ENCODE results near the gene CDSN. TPM values are rescaled to one million over a fixed set of nuclear protein-coding genes. Genes with fewer than 3 reads are reported as not detected.
"Not testable (repeated sequence)": the region's sequence is repeated elsewhere in the genome, so short reads cannot be mapped to it uniquely, and the experiment has no call there.

Gene CDSN
- total RNA-seq: not detected
- under 1 TPM in 1 of 8 donors, not detected in 7; 0.07 TPM for polyA plus RNA-seq (ENCODE audit: insufficient read depth in 1 of 8, insufficient read length in 8 of 8, low replicate concordance in 1 of 8)
- long read RNA-seq, donor 1: 0 reads
- long read RNA-seq, donor 2: 0 reads
- long read RNA-seq, donor 3: 0 reads
- long read RNA-seq, donor 4: 0 reads
- long read RNA-seq, donor 5: 0 reads
- long read RNA-seq, donor 6: 0 reads
- long read RNA-seq, donor 7: 0 reads
- long read RNA-seq, donor 8: 0 reads
- long read RNA-seq, donor 9: 0 reads
- long read RNA-seq, donor 10: 0 reads
- long read RNA-seq, donor 11: 0 reads

DNA sequence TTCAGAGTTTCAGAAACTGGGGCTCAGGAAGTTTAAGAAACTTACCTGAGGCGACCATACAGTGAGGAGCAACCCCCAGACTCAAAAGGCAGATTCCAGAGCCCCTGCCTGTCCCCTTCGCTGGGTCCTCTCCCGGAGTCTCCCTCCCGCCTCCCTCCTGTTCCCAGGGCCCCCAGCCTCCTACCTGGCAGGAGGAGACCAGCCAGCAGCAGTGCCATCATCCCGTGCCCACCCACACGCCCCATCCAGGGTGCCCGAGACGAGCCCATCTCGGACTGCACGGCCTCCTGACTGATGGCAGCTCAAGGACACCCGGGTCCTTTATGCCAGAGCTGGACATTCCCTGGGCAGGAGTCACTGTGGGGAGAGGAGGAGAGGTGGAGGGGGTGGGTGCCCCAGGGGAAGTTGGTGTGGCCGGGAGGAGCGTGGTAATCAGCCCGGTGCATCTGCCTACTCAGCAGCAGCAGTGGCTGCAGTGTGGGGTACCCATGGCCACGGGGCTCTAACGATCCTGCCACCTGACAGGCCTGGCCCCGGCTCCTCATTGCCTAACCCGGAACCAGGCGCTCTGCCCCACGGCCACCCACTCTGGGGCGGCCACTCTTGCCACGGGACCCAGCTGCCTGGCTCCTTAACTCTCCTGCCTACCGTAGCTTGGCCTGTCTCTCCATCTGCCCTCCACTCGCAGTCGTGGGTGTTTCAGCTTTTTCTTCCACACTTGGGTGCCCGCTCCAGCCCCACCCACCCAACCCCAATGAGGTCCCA is at the start of gene CDSN:
Gene CDSN (minus strand): TSS at position 296 of the 765 bp plus-strand sequence. CDS start 27 bp downstream, at position 269.
- Histone ChIP-seq H3K4me1 (ENCODE audit: control insufficient read depth, insufficient read depth, low read length) (peaks cover 17% of the 10 kb centered on the region), H3K36me3 (ENCODE audit: control insufficient read depth, insufficient read depth, low read length) (no peaks in the 10 kb centered on the region), H3K4me3 (ENCODE audit: low read length) (no peak within 1 kb of the TSS)

GRCh38 chr6:31169123-31169857 is 49.0 kb upstream of the CDSN start:
- no peaks in the 10 kb centered on the region for H3K36me3 ChIP-seq (ENCODE audit: control insufficient read depth, insufficient read depth, low read length)
- no peaks in the 10 kb centered on the region for H3K4me1 ChIP-seq (ENCODE audit: control insufficient read depth, insufficient read depth, low read length)
- no peak overlapping the region for H3K27ac ChIP-seq (ENCODE audit: low read length)
- no peak for DNase-seq
- no peak overlapping the region for H3K4me3 ChIP-seq (ENCODE audit: low read length)
- WGBS (ENCODE audit: insufficient coverage): 54% methylated on average over 5 of the region's 10 CpGs
- H3K9me3 ChIP-seq (replicated peaks; ENCODE audit: control insufficient read depth, low read depth, low read length): no peaks in the 10 kb centered on the region
- H3K27me3 ChIP-seq (ENCODE audit: control insufficient read depth, insufficient read depth, low read length): peaks cover 10% of the 10 kb centered on the region

More for the DNA sequence above, at the start of gene CDSN:
- DNase-seq: no peak
- H3K27me3 ChIP-seq (ENCODE audit: control insufficient read depth, insufficient read depth, low read length): peaks cover 4% of the 10 kb centered on the region
- 84% methylated on average over 23 of the region's 26 CpGs for WGBS (ENCODE audit: insufficient coverage)
- H3K9me3 ChIP-seq (replicated peaks; ENCODE audit: control insufficient read depth, low read depth, low read length): no peaks in the 10 kb centered on the region
- no peak within 1 kb of the TSS for H3K27ac ChIP-seq (ENCODE audit: low read length)

- WGBS (ENCODE audit: insufficient coverage): 20% methylated on average over 2 of the region's 3 CpGs
- H3K36me3 ChIP-seq (ENCODE audit: control insufficient read depth, insufficient read depth, low read length): peaks cover 5% of the 10 kb centered on the region
These were observed 48.4 kb upstream of the CDSN start for GRCh38 chr6:31168606-31169005.

DNA sequence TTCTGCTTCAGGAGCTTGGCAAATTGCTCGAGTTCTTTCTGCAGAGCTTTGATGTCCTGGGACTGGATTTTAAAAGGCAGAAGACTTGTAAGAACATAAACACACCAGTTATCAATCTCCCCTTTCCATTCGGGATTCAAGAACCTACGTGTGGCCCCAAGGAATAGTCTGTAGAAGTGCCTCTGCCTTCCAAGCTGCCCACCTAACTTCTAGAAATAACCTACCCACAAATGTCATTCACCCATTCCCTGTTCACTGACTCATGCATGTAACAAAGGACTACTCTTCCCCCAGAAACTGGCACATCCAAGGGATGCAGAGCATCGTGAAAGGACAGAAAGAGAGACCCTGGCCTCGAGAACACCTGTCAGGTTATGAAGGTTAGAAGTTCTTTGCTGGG is 45.7 kb upstream of the CDSN start:
- no peak overlapping the region for H3K27ac ChIP-seq (ENCODE audit: low read length)
- H3K27me3 ChIP-seq (ENCODE audit: control insufficient read depth, insufficient read depth, low read length): peaks cover 7% of the 10 kb centered on the region
- H3K9me3 ChIP-seq (replicated peaks; ENCODE audit: control insufficient read depth, low read depth, low read length): no peaks in the 10 kb centered on the region
- no peak overlapping the region for H3K4me3 ChIP-seq (ENCODE audit: low read length)
- H3K36me3 ChIP-seq (ENCODE audit: control insufficient read depth, insufficient read depth, low read length): peaks cover 21% of the 10 kb centered on the region
- WGBS (ENCODE audit: insufficient coverage): 69% methylated on average over 4 of the region's 5 CpGs
- H3K4me1 ChIP-seq (ENCODE audit: control insufficient read depth, insufficient read depth, low read length): no peaks in the 10 kb centered on the region
- no peak for DNase-seq

More at GRCh38 chr6:31168606-31169005, 48.4 kb upstream of the CDSN start:
- Histone ChIP-seq H3K27ac (ENCODE audit: low read length) (no peak overlapping the region), H3K4me1 (ENCODE audit: control insufficient read depth, insufficient read depth, low read length) (no peaks in the 10 kb centered on the region), H3K4me3 (ENCODE audit: low read length) (no peak overlapping the region), H3K27me3 (ENCODE audit: control insufficient read depth, insufficient read depth, low read length) (peaks cover 10% of the 10 kb centered on the region), H3K9me3 (replicated peaks; ENCODE audit: control insufficient read depth, low read depth, low read length) (no peaks in the 10 kb centered on the region)
- DNase-seq: no peak

GRCh38 chr6:31165064-31165832 is 45.0 kb upstream of the CDSN start:
- not testable (repeated sequence) for H3K27ac ChIP-seq (ENCODE audit: low read length); H3K4me3 ChIP-seq (ENCODE audit: low read length); H3K4me1 ChIP-seq (ENCODE audit: control insufficient read depth, insufficient read depth, low read length); H3K27me3 ChIP-seq (ENCODE audit: control insufficient read depth, insufficient read depth, low read length); DNase-seq; H3K9me3 ChIP-seq (replicated peaks; ENCODE audit: control insufficient read depth, low read depth, low read length)
- 83% methylated on average over 4 of the region's 17 CpGs for WGBS (ENCODE audit: insufficient coverage)
- H3K36me3 ChIP-seq (ENCODE audit: control insufficient read depth, insufficient read depth, low read length): peaks cover 21% of the 10 kb centered on the region

GRCh38 chr6:31164475-31165063 is 44.3 kb upstream of the CDSN start:
- not testable (repeated sequence) for H3K4me1 ChIP-seq (ENCODE audit: control insufficient read depth, insufficient read depth, low read length); H3K9me3 ChIP-seq (replicated peaks; ENCODE audit: control insufficient read depth, low read depth, low read length); H3K4me3 ChIP-seq (ENCODE audit: low read length); DNase-seq; H3K27ac ChIP-seq (ENCODE audit: low read length); H3K27me3 ChIP-seq (ENCODE audit: control insufficient read depth, insufficient read depth, low read length)
- peaks cover 21% of the 10 kb centered on the region for H3K36me3 ChIP-seq (ENCODE audit: control insufficient read depth, insufficient read depth, low read length)
- 95% methylated on average over 4 of the region's 9 CpGs for WGBS (ENCODE audit: insufficient coverage)

DNA sequence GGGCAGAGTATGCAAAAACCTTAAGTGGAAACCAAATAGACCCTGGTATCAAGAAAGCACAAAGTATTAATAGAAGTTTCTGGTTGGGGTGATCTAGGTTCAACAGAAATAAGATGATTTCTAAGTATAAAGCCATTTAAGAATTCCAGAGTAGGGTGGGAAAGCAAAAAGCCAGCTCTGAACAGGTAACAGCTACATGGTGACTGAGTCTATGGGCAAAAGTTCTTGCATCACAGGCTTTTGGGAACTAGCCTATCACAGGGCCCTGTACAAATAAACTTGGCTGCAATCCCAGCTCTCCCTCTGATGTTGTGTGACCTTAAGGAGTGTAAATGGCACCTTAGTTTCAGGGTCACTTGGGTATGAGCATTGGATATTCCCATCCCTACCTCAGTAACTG is 43.7 kb upstream of the CDSN start:
- no peak overlapping the region for H3K27ac ChIP-seq (ENCODE audit: low read length)
- no peaks in the 10 kb centered on the region for H3K27me3 ChIP-seq (ENCODE audit: control insufficient read depth, insufficient read depth, low read length)
- H3K36me3 ChIP-seq (ENCODE audit: control insufficient read depth, insufficient read depth, low read length): peaks cover 21% of the 10 kb centered on the region
- no peak for DNase-seq
- H3K4me1 ChIP-seq (ENCODE audit: control insufficient read depth, insufficient read depth, low read length): peaks cover 11% of the 10 kb centered on the region
- no peak overlapping the region for H3K4me3 ChIP-seq (ENCODE audit: low read length)
- no peaks in the 10 kb centered on the region for H3K9me3 ChIP-seq (replicated peaks; ENCODE audit: control insufficient read depth, low read depth, low read length)

- Histone ChIP-seq H3K27me3 (ENCODE audit: control insufficient read depth, insufficient read depth, low read length) (no peaks in the 10 kb centered on the region), H3K27ac (ENCODE audit: low read length) (no peak overlapping the region), H3K36me3 (ENCODE audit: control insufficient read depth, insufficient read depth, low read length) (peaks cover 21% of the 10 kb centered on the region), H3K4me1 (ENCODE audit: control insufficient read depth, insufficient read depth, low read length) (peaks cover 12% of the 10 kb centered on the region), H3K9me3 (replicated peaks; ENCODE audit: control insufficient read depth, low read depth, low read length) (no peaks in the 10 kb centered on the region), H3K4me3 (ENCODE audit: low read length) (no peak overlapping the region)
- WGBS (ENCODE audit: insufficient coverage): 83% methylated on average over 11 of the region's 13 CpGs
- no peak for DNase-seq
These were observed 42.4 kb upstream of the CDSN start for GRCh38 chr6:31162463-31163165.

Data from muscle of leg (tissue), 16 donors.